NCI-H82 (cell line): ENCODE data around the gene B3GNT7.
"Not testable (repeated sequence)": the region's sequence is repeated elsewhere in the genome, so short reads cannot be mapped to it uniquely, and the experiment has no call there.

Experiments
- DNase-seq: peaks from one replicate; lab custom pipeline; 2025; lab: John Stamatoyannopoulos, UW

B3GNT7 gene

DNA sequence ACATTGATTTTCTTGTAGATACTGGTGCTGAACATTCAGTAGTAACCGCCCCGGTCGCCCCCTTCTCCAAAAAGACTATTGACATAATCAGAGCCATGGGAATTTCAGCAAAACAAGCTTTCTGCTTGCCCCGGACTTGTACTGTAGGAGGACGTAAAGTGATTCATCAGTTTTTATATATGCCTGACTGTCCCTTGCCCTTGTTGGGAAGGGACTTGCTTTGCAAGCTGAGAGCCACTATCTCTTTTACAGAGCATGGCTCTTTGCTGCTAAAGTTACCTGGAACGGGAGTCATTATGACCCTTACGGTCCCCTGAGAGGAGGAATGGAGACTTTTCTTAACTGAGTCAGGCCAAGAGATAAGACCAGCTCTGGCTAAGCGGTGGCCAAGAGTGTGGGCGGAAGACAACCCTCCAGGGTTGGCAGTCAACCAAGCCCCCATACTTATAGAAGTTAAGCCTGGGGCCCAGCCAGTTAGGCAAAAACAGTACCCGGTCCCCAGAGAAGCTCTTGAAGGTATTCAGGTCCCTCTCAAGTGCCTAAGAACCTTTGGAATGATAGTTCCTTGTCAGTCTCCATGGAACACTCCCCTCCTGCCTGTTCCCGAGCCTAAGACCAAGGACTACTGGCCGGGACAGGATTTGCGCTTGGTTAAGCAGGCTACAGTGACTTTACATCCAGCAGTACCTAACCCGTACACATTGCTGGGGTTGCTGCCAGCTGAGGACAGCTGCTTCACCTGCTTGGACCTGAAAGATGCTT is 8.1 kb downstream of the B3GNT7 start:
- not testable (repeated sequence) for DNase-seq

DNA sequence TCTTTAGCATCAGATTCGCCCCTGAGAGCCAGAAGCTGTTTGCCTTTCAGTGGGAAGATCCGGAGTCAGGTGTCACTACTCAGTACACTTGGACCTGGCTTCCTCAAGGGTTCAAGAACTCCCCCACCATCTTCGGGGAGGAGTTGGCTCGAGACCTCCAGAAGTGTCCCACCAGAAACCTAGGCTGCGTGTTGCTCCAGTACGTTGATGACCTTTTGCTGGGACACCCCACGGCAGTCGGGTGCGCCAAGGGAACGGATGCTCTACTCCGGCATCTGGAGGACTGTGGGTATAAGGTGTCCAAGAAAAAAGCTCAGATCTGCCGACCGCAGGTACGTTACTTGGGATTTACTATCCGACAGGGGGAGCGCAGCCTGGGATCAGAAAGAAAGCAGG is 8.7 kb downstream of the B3GNT7 start:
- not testable (repeated sequence) for DNase-seq

DNA sequence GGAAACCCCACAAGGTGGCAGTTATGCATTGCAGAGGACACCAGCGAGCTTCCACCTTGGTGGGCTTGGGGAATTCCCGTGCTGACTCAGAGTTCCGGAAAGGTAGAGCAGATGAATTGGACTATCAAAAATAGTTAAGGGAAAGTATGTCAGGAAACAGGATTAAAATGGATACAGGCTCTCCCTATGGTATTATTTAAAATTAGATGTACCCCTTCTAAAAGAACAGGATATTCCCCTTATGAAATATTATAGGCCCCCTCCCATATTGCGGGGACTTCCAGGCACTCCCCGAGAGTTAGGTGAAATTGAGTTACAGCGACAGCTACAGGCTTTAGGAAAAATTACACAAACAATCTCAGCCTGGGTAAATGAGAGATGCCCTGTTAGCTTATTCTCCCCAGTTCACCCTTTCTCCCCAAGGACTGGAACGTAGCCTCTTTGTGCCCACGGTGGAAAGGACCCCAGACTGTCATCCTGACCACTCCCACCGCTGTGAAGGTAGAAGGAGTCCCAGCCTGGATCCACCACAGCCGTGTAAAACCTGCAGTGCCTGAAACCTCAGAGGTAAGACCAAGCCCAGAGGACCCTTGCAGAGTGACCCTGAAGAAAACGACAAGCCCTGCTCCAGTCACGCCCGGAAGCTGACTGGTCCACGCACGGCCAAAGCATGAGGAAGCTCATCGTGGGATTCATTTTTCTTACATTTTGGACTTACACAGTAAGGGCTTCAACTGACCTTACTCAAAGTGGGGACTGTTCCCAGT is 10.3 kb downstream of the B3GNT7 start:
- DNase-seq = not testable (repeated sequence)

DNA sequence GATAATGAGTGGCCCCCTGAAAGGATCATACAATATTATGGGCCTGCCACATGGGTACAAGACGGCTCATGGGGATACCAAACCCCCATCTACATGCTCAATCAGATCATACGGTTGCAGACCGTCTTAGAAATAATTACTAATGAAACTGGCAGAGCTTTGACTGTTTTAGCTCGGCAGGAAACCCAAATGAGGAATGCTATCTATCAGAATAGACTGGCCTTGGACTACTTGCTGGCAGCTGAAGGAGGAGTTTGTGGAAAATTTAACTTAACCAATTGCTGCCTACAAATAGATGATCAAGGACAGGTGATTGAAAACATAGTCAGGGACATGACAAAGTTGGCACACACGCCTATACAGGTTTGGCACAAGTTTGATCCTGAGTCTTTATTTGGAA is 12.2 kb downstream of the B3GNT7 start:
- DNase-seq = not testable (repeated sequence)

DNA sequence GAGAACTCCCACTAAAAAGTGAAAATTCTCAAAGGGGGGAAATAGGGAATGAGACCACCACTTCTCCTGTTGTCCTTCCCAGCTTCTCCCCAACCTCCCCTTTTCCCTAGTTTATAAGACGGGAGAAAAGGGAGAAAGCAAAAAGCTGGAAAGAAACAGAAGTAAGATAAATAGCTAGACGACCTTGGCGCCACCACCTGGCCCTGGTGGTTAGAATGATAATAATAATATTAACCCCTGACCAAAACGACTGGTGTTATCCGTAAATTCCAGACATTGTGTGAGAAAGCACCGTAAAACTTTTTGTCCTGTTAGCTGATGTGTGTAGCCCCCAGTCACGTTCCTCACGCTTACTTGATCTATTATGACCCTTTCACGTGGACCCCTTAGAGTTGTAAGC is 12.8 kb downstream of the B3GNT7 start:
- not testable (repeated sequence) for DNase-seq

DNA sequence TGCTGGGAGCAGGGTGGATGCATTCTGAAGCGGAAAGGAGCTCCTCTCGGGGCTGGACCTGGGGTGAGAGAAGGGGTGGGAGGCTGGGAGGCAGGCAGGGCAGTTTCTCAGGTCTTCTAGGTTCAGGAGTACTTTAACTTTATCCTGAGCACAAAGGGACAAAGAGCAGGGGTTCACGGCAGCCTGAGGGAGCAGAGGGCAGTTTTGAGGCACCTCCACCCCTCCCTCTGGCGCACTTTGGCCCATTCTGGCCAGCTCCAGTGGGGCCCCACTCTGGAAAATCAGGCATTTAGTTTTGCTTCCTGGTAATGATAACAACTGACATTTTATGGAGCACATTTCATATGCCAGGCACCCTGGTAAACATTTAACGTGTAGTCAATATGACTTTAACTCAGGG is 14.3 kb downstream of the B3GNT7 start:
- DNase-seq = no peak

DNA sequence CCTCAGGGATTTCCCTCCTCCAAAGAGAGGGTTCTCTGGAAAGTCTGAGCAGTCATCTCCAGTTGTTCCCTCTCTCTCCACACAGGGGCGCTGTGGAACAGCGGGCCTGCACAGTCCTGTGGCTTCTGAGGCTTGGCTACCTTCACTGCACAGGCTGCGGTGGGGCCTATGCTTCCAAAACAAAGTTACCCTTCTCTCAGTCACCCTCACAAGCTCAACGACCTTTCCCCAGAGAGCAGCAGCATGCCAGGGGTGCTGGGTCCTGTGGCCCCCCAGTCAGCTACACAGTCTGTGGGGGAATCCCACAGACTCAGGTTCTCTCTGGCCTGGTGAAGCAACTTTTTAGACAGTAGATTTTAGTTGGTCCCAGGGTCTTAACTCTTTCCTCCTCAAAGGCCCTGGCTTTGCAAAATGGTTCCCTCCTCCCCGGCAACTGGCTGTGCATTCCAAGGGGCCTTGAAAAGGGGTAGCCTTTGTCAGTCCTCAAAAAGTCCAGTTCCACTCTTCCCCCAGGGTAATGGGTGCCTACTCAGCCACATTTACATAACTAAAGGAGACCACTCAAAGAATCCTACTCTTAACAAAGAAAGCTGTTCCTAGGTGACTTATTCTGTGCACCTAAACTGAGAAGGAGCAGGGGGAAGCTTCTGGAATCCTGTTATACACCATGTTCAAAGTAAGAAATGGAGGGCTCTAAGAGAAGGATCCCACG is 14.9 kb downstream of the B3GNT7 start:
- no peak for DNase-seq

DNA sequence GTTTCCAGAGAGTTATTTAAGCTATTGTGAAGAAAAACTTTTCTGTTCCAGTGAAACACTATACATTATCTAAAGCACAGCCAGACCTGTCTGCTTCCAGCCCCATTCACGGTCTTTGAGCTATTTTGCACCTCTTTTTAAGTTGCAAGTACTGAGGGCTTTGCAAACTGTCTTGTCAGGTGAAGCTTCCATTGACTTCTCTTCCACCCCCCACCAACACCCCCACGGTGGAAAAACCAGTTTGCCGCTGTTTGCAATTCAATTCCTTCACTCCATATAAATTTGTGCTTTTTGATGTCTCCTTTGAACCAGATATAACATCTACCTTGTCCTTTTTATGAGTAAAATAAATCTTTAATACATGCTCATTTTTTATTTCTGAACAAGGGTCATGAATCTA is 15.7 kb downstream of the B3GNT7 start:
- DNase-seq = no peak

DNA sequence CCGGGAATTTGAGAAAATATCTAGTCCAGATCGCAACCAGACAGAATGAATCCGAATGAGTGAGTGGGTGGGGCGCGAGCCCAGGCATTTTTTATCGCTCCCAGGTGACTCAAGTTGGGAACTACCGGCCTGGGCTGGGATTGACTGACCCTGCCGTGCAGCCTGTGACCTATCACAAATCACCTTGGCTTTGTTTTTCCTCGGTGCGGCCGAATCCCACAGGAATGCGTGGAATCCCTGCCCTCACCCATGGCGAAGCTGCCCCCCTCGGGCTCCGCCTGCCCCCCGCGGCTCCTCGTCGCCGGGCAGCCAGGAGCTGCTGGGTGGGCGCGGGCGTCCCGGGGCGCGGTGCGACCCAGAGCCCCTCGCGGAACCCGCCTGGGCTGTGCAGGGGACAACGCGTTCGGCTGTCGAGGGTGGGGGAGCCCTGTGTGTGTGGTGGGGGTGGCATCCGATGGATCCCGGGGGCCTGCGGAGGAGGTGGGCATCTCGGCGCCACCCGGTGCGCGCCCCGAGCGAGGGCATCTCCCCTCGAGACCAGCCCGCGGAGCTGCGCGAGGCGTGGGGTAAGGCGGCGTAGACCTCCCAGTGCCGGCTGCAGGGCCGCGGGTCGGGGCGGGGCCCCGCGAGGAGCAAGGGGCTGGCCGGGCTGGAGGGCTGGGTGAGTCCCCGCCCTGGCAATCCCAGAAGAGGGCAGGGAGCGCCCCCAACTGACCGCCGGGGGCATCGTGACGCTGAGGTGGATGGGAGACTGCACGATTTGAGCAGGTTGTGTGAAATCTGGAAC is 16.5 kb downstream of the B3GNT7 start:
- DNase-seq = peak; percentile 93

DNA sequence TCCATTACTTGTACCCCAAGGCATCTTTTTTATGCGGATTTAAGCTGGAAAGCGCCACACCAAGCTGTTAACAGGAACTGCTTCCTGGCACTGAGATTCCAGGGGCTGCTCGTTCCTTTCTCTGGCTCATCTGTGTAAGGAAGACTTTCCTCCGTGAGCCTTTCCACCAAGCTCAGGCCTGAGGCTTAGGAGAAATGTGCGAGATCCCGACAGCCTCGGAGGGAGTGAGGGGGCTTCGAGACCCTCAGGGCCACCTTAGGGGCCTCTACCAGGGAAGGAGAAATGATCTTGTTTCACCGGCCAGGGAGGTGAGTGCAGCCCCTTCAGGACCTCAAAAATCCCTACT is 17.1 kb downstream of the B3GNT7 start:
- DNase-seq = no peak

DNA sequence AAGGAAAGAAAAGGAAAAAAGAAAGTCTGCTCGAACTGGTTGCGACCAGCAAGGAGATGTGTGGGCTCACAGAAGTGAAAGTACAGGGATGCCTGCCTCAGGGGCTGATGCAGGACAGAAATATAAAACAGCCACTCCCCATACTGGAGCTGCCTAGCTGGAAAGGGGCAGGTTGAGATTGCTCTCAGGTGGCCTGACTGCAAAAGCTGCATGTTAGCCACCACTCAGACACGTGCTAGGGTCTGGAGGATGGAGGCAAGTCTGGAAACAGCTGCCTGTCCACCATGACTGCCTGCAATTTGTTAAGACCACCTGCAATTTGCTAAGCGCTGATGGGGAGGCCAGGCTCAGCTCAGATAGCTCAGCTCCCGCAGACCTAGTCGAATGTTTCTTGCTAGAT is 17.9 kb downstream of the B3GNT7 start:
- no peak for DNase-seq

DNA sequence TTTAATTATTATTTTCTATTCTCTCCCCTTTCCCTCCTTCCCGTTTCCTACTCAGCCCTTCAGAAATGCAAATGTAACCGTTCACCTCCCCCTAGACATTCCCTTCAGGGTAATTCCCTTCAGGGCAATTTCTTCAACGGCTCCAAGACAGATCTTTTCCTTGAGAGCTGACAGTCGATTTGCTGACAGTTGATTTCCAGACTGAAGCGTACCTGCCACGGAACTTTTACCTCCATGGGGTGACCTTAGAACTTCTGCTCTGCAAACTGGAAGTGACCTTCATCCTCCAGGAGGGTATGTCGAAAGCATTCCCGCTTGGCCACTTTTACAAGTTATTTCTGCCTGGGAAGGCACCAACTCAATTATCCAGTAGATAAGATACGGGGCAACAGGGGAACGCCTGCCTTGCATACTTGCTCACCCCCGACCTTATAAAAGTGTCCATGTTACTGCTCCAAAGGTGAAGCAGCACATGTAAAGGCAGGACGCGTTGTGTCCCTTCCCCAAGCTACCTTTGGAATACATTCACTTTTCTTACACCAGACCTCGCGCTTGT is 18.5 kb downstream of the B3GNT7 start:
- DNase-seq = no peak

DNA sequence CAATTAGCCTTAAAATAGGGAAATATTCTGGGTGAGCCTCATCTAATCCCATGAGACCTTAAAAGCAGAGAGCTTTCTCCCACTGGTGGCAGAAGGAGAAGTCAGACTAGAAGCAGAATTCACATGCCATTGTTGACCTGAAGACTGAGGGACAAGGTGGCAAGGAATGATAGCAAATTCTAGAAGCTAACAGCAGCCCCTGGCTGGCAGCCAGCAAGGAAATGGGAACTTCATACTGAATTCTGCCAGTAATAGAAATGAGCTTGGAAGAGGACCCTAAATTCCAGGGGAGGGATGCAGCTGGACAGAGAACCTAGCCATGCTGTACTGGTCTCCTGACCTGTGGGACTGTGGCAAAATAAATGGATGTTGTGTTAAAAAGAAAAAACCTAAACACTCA is 19.5 kb downstream of the B3GNT7 start:
- no peak for DNase-seq

DNA sequence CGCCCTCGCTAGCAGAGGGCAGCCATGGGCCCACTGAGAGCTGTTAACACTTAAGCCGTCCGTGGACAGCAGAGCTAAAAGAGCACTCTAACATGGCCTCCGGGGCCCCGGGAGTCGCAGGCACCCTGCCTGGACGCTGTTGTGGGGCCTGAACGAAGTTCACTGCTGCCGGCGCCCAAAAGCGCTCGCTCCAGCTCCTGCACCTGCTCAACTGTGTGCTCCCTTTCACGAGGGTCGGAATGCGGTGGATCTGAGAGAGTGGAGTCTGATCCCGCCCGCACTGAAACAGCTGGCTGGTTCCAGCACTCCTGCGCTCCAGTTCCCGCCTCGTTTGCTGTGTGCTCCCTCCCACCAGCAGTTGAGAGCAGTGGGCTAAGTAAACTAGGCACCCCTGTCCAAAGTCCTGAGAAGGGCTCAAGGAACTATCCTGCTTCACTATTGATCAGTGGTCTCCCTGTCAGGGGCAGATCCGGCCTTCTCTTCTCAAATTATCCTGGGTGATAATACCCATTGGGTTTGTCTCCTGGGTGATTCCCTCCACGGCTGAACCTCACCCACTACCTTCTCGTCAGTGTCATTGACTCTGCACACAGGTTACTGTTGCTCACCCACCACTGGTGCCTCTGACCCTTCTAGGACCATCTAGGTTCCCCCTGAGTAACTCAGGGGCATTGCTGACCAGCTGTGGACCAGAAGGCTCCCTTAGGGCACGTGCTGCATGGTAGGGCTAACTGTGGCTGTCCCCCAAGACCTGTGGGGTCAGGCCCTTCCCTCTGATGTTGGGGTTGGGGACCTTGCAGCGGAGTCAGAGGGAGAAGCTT is 23.5 kb downstream of the B3GNT7 start:
- DNase-seq = no peak

DNA sequence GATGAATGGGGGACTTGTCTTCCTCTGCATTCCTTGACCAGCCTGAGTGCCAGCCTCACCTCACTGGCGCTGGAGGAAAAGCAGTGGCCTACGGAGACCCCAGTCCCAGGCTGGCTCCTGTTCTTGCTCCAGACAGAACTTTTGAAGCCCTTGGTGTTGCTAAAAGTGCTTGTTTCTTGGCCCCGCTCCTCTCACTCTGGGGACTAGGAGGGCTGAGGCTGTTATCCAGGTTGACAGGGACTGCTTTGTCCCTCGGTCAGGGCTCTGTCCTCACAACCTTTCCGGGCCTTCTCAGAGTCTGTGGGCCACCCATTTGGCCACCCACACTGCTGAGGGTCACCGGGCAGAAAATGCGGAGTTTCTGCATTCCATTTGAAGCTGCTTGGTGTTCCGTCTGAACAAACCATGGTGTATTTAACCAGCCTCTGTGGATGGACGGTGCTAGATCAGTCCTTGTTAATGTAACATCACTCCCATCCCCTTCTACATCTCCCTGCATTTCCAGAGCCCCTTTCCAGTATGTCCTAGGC is 25.6 kb downstream of the B3GNT7 start:
- no peak for DNase-seq

DNA sequence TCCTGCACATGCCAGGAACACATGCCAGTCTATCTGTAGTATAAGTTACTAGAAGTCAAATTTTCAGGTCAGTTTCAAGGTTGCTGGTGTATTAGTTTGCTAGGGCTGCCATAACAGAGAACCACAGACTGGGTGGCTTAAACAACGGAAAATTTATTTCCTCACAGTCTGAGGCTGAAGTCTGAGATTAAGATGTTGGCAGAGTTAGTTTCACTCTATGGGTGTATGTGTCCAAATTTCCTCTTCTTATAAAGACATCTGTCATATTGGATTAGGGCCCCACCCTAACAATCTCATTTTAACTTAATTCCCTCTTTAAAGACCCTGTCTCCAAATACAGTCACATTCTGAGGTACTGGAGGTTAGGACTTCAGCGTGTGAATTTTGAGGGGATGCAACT is 26.5 kb downstream of the B3GNT7 start:
- peak; percentile 81 for DNase-seq

DNA sequence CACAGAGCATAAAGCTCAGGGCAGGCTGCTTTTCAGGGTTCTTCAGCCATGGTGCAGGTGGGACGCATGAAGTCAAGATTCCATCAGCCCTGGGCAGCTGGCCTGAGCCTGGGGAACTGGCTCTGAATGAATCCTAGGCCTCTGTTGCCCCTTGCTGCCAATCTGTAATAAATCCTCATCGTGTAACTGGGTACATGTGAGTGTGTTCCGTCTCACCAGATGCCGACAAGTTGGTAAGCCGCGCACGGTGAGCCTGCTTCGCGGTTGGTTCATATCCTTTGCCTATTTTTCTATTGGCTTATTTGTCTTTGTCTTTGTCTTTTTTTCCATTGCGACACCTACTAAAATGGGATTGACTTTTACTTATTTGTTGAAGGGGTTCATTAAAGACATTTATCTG is 27.7 kb downstream of the B3GNT7 start:
- DNase-seq = peak; percentile 30

DNA sequence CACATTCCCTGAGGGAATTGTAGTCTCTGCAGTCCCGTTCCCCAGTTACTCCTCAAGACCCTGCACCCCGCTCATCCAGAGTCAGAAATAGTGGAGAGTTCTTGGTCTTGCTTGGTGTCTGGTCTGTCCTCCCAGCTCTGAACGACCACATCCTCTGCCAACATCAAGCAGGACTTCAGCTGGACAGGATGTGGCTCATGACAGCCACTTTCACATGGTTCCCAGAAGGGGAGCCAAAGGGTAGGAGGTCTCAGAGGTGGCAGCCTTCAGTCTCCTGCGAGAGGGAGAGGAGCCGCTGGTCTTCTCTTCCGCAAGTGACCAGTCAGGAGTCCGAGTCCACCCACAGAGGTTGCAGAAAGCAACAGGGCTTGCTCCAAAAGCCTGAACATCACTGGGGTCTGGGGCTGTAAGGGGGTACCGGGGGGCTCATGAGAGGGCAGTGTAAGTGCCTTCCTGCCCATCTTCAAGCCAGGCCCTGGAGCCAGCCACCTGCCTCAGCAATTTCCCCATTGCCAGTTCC is 29.8 kb downstream of the B3GNT7 start:
- DNase-seq = no peak

DNA sequence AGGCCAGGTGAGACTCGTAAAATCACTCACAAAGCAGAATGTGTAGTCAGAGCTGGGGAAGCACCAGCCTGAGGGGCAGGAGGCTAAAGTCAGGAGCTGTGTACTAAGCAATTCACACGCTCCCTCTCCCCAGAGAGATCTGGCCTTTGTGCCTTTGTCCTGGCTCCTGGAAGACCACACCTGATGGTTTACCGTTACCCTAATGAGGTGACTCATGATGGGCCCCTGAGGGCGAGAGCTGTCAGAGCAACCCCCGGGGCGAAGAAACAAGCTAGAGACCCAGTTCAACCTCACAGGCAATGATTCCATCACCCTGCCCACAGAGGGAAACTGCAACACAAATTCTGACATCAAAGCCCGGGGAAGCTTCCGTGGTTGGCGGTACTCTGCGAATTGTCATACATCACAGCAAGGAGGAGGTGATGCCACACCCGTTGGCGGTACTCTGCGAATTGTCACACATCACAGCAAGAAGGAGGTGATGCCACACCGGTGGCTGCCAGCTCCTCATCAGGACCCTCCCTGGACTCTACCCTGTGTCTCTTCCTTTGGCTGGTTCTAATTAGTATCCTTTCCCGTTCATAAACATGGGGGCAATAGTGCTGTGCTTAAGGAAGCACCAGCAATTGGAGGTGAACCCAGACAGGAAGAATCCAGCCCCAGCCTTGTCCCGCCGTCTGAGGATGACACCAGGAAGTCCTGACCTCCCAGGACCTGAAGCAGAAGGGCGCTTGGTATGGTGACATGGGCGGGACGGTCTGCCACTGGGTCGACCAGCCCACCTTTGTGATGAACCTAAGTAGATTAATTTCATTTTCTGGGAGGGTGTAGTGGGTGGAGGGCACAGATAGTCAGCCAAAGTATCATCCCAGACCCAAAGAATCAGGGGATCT is 30.5 kb downstream of the B3GNT7 start:
- no peak for DNase-seq
